Ascending aorta (tissue), 2 donors: ENCODE data around the gene SLC16A10. TPM values are rescaled to one million over a fixed set of nuclear protein-coding genes. Genes with fewer than 3 reads are reported as not detected.

Experiments
- DNase-seq, 2 donors: peaks; one replicate each; pipeline ENCODE4 v3.0.0-alpha.2; 2019; ENCODE audit warnings: low spot score in 2 of 2
- H3K27ac ChIP-seq, 2 donors: fragments of 200-600 bp; sonication (generic); one replicate each; pipeline ENCODE4 v1.5.1; 2016 to 2017; ENCODE audit warnings: mild to moderate bottlenecking in 1 of 2
- H3K27me3 ChIP-seq: fragments of 200-600 bp; sonication (generic); one replicate; pipeline ENCODE4 v1.5.1; 2017
- H3K36me3 ChIP-seq, 2 donors: fragments of 200-600 bp; sonication (generic); one replicate each; pipeline ENCODE4 v1.5.1; 2016
- H3K4me1 ChIP-seq, 2 donors: fragments of 200-600 bp; sonication (generic); one replicate each; pipeline ENCODE4 v1.5.1; 2016 to 2017; ENCODE audit warnings: mild to moderate bottlenecking in 1 of 2
- H3K4me3 ChIP-seq, 2 donors: fragments of 200-600 bp; sonication (generic); one replicate each; pipeline ENCODE4 v1.5.1; 2016 to 2017; ENCODE audit warnings: mild to moderate bottlenecking in 1 of 2
- H3K9me3 ChIP-seq, 2 donors: fragments of 200-600 bp; sonication (generic); one replicate each; pipeline ENCODE4 v1.5.1; 2016
- CTCF ChIP-seq, 3 experiments: fragments of 200-600 bp in 2 of 3; fragments of 450-650 bp in 1 of 3; sonication (generic) in 2 of 3; IDR thresholded peaks; one replicate each; pipeline ENCODE4 v1.5.1; 2016 to 2019; ENCODE audit warnings: antibody characterized with exemption in 3 of 3, mild to moderate bottlenecking in 1 of 3, moderate library complexity in 1 of 3
- intact Hi-C: fragments of 100-400 bp; cut with DNase I; formaldehyde crosslinking; loops from one replicate; pipeline ENCODE4 v1.15.1; 2023
- total RNA-seq: library from RNA; depleted of rRNA; stranded (reverse); fragments of >200 nt; gene quantifications from one replicate; pipeline ENCODE4 v1.1.0, GENCODE V29; 2016

The SLC16A10 gene
- total RNA-seq, 1 donor from 2014 or later, result 7.8 TPM

- H3K4me3 ChIP-seq, result no peak overlapping the region
- intact Hi-C loops, result no loop called here
- H3K4me1 ChIP-seq, result no peaks in the 10 kb centered on the region
- no peak overlapping the region for H3K27ac ChIP-seq
- TF ChIP-seq CTCF (IDR thresholded peaks at IDR 0.05), result no peak
- H3K27me3 ChIP-seq, result no peaks in the 10 kb centered on the region
- no peaks in the 10 kb centered on the region for H3K9me3 ChIP-seq
- no peaks in the 10 kb centered on the region for H3K36me3 ChIP-seq
- no peak for DNase-seq
These were observed 105.7 kb downstream of the SLC16A10 start for GRCh38 chr6:111192911-111193555.

- no peaks in the 10 kb centered on the region for H3K9me3 ChIP-seq
- no peak for DNase-seq
- no peak overlapping the region for H3K4me3 ChIP-seq
- intact Hi-C loops, result no loop called here
- no peaks in the 10 kb centered on the region for H3K27me3 ChIP-seq
- TF ChIP-seq CTCF (IDR thresholded peaks at IDR 0.05), result no peak
- no peaks in the 10 kb centered on the region for H3K4me1 ChIP-seq
- no peaks in the 10 kb centered on the region for H3K36me3 ChIP-seq
- H3K27ac ChIP-seq, result no peak overlapping the region
These were observed 108.4 kb downstream of the SLC16A10 start for GRCh38 chr6:111195656-111196055.

- TF ChIP-seq CTCF (IDR thresholded peaks at IDR 0.05), result no peak
- Histone ChIP-seq H3K4me3 (no peak overlapping the region), H3K27me3 (no peaks in the 10 kb centered on the region), H3K4me1 (no peaks in the 10 kb centered on the region), H3K9me3 (no peaks in the 10 kb centered on the region), H3K36me3 (no peaks in the 10 kb centered on the region), H3K27ac (no peak overlapping the region)
- intact Hi-C loops, result no loop called here
- no peak for DNase-seq
These were observed 111.5 kb downstream of the SLC16A10 start for GRCh38 chr6:111198841-111199240.

GRCh38 chr6:111199935-111200334 lies 112.6 kb downstream of the SLC16A10 start:
- TF ChIP-seq CTCF (IDR thresholded peaks at IDR 0.05), result no peak
- no peaks in the 10 kb centered on the region for H3K27me3 ChIP-seq
- no peaks in the 10 kb centered on the region for H3K9me3 ChIP-seq
- H3K4me3 ChIP-seq, result no peak overlapping the region
- H3K4me1 ChIP-seq, result no peaks in the 10 kb centered on the region
- no peaks in the 10 kb centered on the region for H3K36me3 ChIP-seq
- DNase-seq, result no peak
- intact Hi-C loops, result no loop called here
- no peak overlapping the region for H3K27ac ChIP-seq

- Histone ChIP-seq H3K4me1 (no peaks in the 10 kb centered on the region), H3K4me3 (no peak overlapping the region), H3K27ac (no peak overlapping the region), H3K9me3 (no peaks in the 10 kb centered on the region), H3K27me3 (no peaks in the 10 kb centered on the region), H3K36me3 (no peaks in the 10 kb centered on the region)
- DNase-seq, result no peak
- intact Hi-C loops, result no loop called here
- no peak for TF ChIP-seq CTCF (IDR thresholded peaks at IDR 0.05)
These were observed 113.3 kb downstream of the SLC16A10 start for GRCh38 chr6:111200350-111201243.
